OCI-LY1 (cell line): Measurements from ENCODE around the gene PHF20.

Experiments
- H2AFZ ChIP-seq: fragments of 200-600 bp; sonication (generic), shearing (Covaris generic); 2 replicates; pipeline ENCODE4 v1.6.0; 2014; ENCODE audit warnings: antibody characterized with exemption, mild to moderate bottlenecking, low read length
- H3F3A ChIP-seq: fragments of 200-600 bp; sonication (generic), shearing (Covaris generic); 2 replicates; pipeline ENCODE4 v1.6.0; 2014; ENCODE audit warnings: mild to moderate bottlenecking, antibody characterized with exemption, low read length, moderate library complexity; ENCODE audit not compliant: insufficient read depth
- H3K27ac ChIP-seq: fragments of 200-600 bp; sonication (generic); 2 replicates; pipeline ENCODE4 v1.5.1; 2014; ENCODE audit warnings: low read length, mixed run types, mild to moderate bottlenecking, low read depth; ENCODE audit not compliant: poor library complexity, severe bottlenecking
- H3K27me3 ChIP-seq: fragments of 200-600 bp; sonication (generic); 2 replicates; pipeline ENCODE4 v1.6.0; 2014; ENCODE audit warnings: antibody characterized with exemption, mild to moderate bottlenecking, low read length, moderate library complexity; ENCODE audit not compliant: insufficient read depth
- H3K36me3 ChIP-seq: fragments of 200-600 bp; sonication (generic); 2 replicates; pipeline ENCODE4 v1.6.1; 2014; ENCODE audit warnings: mild to moderate bottlenecking, antibody characterized with exemption, low read length, moderate library complexity, mixed read lengths; ENCODE audit not compliant: insufficient read depth
- H3K4me1 ChIP-seq: fragments of 200-600 bp; sonication (generic); 2 replicates; pipeline ENCODE4 v1.5.1; 2014; ENCODE audit warnings: mild to moderate bottlenecking, low read length, moderate library complexity; ENCODE audit not compliant: insufficient read depth, severe bottlenecking
- H3K4me2 ChIP-seq: fragments of 200-600 bp; sonication (generic), shearing (Covaris generic); 2 replicates; pipeline ENCODE4 v1.6.1; 2014; ENCODE audit warnings: low read length
- H3K4me3 ChIP-seq: fragments of 200-600 bp; sonication (generic); 2 replicates; pipeline ENCODE4 v1.5.1; 2014; ENCODE audit warnings: low read length, low read depth, mild to moderate bottlenecking, mixed read lengths; ENCODE audit not compliant: poor library complexity, severe bottlenecking
- H3K79me2 ChIP-seq: fragments of 200-600 bp; shearing (Covaris generic); 2 replicates; pipeline ENCODE4 v1.6.1; 2016; ENCODE audit warnings: mixed run types, low read length, mixed read lengths; ENCODE audit not compliant: insufficient read depth
- H3K9ac ChIP-seq: fragments of 200-600 bp; sonication (generic), shearing (Covaris generic); 2 replicates; pipeline ENCODE4 v1.6.1; 2014; ENCODE audit warnings: mild to moderate bottlenecking, low read length, mixed read lengths
- H3K9me2 ChIP-seq: fragments of 200-600 bp; sonication (generic), shearing (Covaris generic); 2 replicates; pipeline ENCODE4 v1.6.1; 2014; ENCODE audit warnings: low read depth, mild to moderate bottlenecking, low read length, mixed read lengths
- H3K9me3 ChIP-seq: fragments of 200-600 bp; shearing (Covaris generic); 2 replicates; pipeline ENCODE4 v1.6.1; 2014; ENCODE audit warnings: low read length, mixed read lengths
- H4K20me1 ChIP-seq: fragments of 200-600 bp; sonication (generic), shearing (Covaris generic); 2 replicates; pipeline ENCODE4 v1.6.0; 2016; ENCODE audit warnings: mild to moderate bottlenecking, low read length; ENCODE audit not compliant: insufficient read depth
- EZH2 ChIP-seq: fragments of 200-600 bp; sonication (generic), shearing (Covaris generic); IDR thresholded peaks from 2 replicates; pipeline ENCODE4 v1.8.0; 2017; ENCODE audit warnings: borderline replicate concordance, mixed run types, mild to moderate bottlenecking, antibody characterized with exemption, low read length, moderate library complexity, mixed read lengths
- TF ChIP-seq, protein P1 (sequence below): fragments of 200-600 bp; sonication (generic), shearing (Covaris generic); IDR thresholded peaks from 2 replicates; pipeline ENCODE4 v1.5.1; 2017; ENCODE audit warnings: mild to moderate bottlenecking, antibody characterized with exemption, low read length, moderate library complexity, mixed read lengths

PHF20 gene

DNA sequence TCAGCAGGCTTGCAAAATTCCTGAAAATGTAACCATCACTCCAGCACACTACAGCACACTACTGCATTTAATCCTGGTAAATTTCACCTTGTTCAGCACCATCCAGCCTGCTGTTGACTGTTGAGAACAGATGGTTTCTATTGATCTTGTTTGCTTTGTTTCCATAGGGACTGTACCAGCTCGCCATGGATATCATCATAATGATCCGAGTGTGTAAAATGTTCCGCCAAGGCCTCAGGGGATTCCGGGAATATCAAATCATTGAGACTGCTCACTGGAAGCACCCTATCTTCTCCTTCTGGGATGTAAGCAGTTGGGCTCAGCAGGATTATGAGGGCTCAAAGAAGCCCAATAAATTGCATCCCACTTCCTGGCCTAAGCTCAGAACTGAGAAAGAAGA lies 200.6 kb downstream of the PHF20 start:
- no peaks in the 10 kb centered on the region for H3K4me1 ChIP-seq

DNA sequence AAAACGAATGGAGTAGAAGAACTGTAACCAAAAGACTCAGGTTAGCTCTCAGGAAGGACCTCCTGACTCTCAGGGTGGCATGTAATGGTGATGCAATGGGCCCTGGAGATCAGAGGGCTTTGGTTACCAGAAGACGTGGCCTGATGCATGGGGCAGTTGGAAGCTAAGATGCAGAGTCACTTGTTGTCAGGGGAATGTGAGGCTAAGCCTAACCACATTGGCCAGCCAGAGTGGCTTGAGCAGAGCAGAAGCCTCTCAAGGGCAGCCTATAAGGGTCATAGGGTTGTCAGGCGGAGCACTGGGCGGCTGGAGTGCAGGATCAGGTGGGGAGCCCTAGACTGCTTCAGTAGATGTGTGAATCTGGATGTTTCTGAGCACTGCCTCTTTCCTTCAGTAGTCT lies 202.4 kb downstream of the PHF20 start:
- Histone ChIP-seq H3K4me1 (peaks cover 8% of the 10 kb centered on the region), H3K36me3 (no peaks in the 10 kb centered on the region), H3K79me2 (no peaks in the 10 kb centered on the region), H3K27me3 (no peaks in the 10 kb centered on the region; the same call in 1 of the 2 replicates), H3K4me3 (no peak overlapping the region), H3K27ac (no peak overlapping the region), H3K9me3 (no peaks in the 10 kb centered on the region), H3K9me2 (no peaks in the 10 kb centered on the region), H4K20me1 (no peaks in the 10 kb centered on the region), H3F3A (no peaks in the 10 kb centered on the region), H3K9ac (no peak overlapping the region), H3K4me2 (no peak overlapping the region), H2AFZ (no peak overlapping the region)
- TF ChIP-seq, protein P1, sequence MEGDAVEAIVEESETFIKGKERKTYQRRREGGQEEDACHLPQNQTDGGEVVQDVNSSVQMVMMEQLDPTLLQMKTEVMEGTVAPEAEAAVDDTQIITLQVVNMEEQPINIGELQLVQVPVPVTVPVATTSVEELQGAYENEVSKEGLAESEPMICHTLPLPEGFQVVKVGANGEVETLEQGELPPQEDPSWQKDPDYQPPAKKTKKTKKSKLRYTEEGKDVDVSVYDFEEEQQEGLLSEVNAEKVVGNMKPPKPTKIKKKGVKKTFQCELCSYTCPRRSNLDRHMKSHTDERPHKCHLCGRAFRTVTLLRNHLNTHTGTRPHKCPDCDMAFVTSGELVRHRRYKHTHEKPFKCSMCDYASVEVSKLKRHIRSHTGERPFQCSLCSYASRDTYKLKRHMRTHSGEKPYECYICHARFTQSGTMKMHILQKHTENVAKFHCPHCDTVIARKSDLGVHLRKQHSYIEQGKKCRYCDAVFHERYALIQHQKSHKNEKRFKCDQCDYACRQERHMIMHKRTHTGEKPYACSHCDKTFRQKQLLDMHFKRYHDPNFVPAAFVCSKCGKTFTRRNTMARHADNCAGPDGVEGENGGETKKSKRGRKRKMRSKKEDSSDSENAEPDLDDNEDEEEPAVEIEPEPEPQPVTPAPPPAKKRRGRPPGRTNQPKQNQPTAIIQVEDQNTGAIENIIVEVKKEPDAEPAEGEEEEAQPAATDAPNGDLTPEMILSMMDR, result no peak
- TF ChIP-seq EZH2, result no peak

More for the DNA sequence above, 200.6 kb downstream of the PHF20 start:
- no peak overlapping the region for H3K9ac ChIP-seq
- TF ChIP-seq, protein P1, result no peak
- TF ChIP-seq EZH2, result no peak
- H3K79me2 ChIP-seq, result no peaks in the 10 kb centered on the region
- H4K20me1 ChIP-seq, result no peaks in the 10 kb centered on the region
- H3F3A ChIP-seq, result no peaks in the 10 kb centered on the region
- H3K9me2 ChIP-seq, result no peaks in the 10 kb centered on the region
- H3K27ac ChIP-seq, result no peak overlapping the region
- no peaks in the 10 kb centered on the region; the same call in 1 of the 2 replicates for H3K27me3 ChIP-seq
- H3K36me3 ChIP-seq, result no peaks in the 10 kb centered on the region
- no peak overlapping the region for H2AFZ ChIP-seq
- H3K4me2 ChIP-seq, result no peak overlapping the region
- H3K9me3 ChIP-seq, result no peaks in the 10 kb centered on the region
- H3K4me3 ChIP-seq, result no peak overlapping the region

DNA sequence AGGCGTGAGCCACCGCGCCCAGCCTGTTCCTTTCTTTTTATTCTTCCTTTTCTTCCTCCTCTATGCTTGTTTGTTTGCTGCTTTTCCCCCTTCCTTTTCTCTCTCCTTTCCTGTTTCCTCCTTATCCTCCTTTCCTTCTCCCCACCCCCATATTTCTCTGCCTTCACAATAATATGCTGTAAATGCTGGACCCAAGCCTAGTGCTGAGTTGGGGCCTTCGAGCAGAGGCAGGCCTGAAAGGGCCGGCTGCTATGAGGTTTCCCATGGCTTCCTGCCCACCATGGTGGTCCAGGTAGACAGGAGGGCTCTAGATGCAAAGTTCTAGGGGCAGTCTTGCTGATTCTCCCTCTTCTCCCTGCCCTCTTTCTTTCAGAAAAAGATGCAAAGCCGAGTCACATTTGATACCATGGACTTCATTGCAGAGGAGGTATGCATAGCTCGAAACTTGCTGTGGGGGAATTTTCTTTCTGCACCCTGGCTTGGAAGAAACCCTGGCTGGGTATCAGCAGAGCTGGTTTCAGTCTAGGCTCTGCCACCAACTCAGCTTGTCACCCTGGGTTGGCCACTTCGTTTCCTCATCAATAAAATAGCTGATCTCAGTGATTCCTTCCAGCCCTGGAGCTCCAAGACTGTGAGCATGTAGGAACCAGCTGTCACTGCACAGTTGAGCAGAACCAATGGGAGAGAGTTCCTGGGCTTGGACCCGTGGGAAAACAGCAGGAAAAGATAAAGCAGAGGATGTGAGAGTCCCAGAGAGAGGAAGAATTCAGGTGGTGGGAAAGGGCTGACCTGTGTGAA lies 204.0 kb downstream of the PHF20 start:
- Histone ChIP-seq H3K4me2 (no peak overlapping the region), H3F3A (no peaks in the 10 kb centered on the region), H3K27me3 (no peaks in the 10 kb centered on the region; the same call in 1 of the 2 replicates), H3K9me3 (no peaks in the 10 kb centered on the region), H3K9me2 (no peaks in the 10 kb centered on the region), H2AFZ (no peak overlapping the region), H3K9ac (no peak overlapping the region), H3K4me1 (peaks cover 8% of the 10 kb centered on the region), H3K79me2 (no peaks in the 10 kb centered on the region), H3K4me3 (no peak overlapping the region), H3K27ac (no peak overlapping the region), H4K20me1 (no peaks in the 10 kb centered on the region), H3K36me3 (no peaks in the 10 kb centered on the region)
- TF ChIP-seq, protein P1, result no peak
- no peak for TF ChIP-seq EZH2
